Activated CD8-positive, alpha-beta T cell treated with anti-CD3 and anti-CD28 coated beads for 36 hours (primary cell): ENCODE measurements around the gene USP36. TPM values are rescaled to one million over a fixed set of nuclear protein-coding genes. Genes with fewer than 3 reads are reported as not detected.

Experiments used
- ATAC-seq: fragments of 200-7000 bp; cut with Tn5 transposase; one replicate; pipeline ENCODE4 v1.10.0; 2021; ENCODE audit warnings: mild to moderate bottlenecking, moderate library complexity
- CTCF ChIA-PET: fragments of 350-600 bp; sonication (Branson Sonifier 250); formaldehyde crosslinking; loops from one replicate; lab custom pipeline; 2021; ENCODE audit warnings: antibody characterized with exemption; lab: Charles Lee
- POLR2A ChIA-PET: fragments of 350-600 bp; sonication (Branson Sonifier 250); formaldehyde crosslinking; loops from one replicate; lab custom pipeline; 2021; ENCODE audit warnings: antibody characterized with exemption; lab: Charles Lee
- DNase-seq: peaks from one replicate; pipeline ENCODE4 v3.0.0-alpha.2; 2020
- H3K27ac Mint-ChIP-seq: one replicate; pipeline ENCODE4 v1.8.0; 2021; ENCODE audit warnings: mild to moderate bottlenecking, mixed read lengths
- H3K27me3 Mint-ChIP-seq: one replicate; pipeline ENCODE4 v1.8.0; 2021; ENCODE audit warnings: mixed read lengths
- H3K36me3 Mint-ChIP-seq: one replicate; pipeline ENCODE4 v1.8.0; 2021; ENCODE audit warnings: low read depth, mixed read lengths
- H3K4me1 Mint-ChIP-seq: one replicate; pipeline ENCODE4 v1.8.0; 2021; ENCODE audit warnings: low read depth, mixed read lengths
- H3K4me3 Mint-ChIP-seq: one replicate; pipeline ENCODE4 v1.8.0; 2021; ENCODE audit warnings: mild to moderate bottlenecking, moderate library complexity, mixed read lengths
- H3K9me3 Mint-ChIP-seq: one replicate; pipeline ENCODE4 v1.8.0; 2021; ENCODE audit warnings: mixed read lengths
- CTCF ChIP-seq: fragments of 200-600 bp; IDR thresholded peaks from one replicate; pipeline ENCODE4 v1.8.0; 2022; ENCODE audit warnings: antibody characterized with exemption, mild to moderate bottlenecking
- intact Hi-C: fragments of 100-400 bp; cut with micrococcal nuclease; formaldehyde crosslinking; loops from one replicate; pipeline ENCODE4 v1.10.0; 2022
- total RNA-seq, 2 experiments: library from RNA; stranded (reverse); gene quantifications; one replicate each; pipeline ENCODE4 v1.2.3, GENCODE V29; 2021

The USP36 gene
- total RNA-seq, 2 experiments from 2014 or later: 86.3 to 93.2 TPM

GRCh38 chr17:78802008-78802407 lies 38.6 kb downstream of the USP36 start:
- ChIA-PET CTCF (interaction anchor here (4.4 kb wide), 1 partner anchor 13 kb away, joined by 15 read pairs; no protein-coding TSS in a partner anchor), POLR2A (interaction anchor here (0.6 to 1.9 kb wide), 4 partner anchors 11 to 73 kb away, joined by 3 to 6 read pairs (median 4); no protein-coding TSS in a partner anchor)
- H3K27ac Mint-ChIP-seq: no peak overlapping the region
- intact Hi-C loops: no loop called here
- no peak for TF ChIP-seq CTCF
- no peaks in the 10 kb centered on the region for H3K9me3 Mint-ChIP-seq
- no peak overlapping the region for H3K4me3 Mint-ChIP-seq
- DNase-seq (no peak), ATAC-seq (no peak)
- H3K4me1 Mint-ChIP-seq: peaks cover 60% of the 10 kb centered on the region
- peaks cover 76% of the 10 kb centered on the region for H3K36me3 Mint-ChIP-seq
- no peaks in the 10 kb centered on the region for H3K27me3 Mint-ChIP-seq

DNA sequence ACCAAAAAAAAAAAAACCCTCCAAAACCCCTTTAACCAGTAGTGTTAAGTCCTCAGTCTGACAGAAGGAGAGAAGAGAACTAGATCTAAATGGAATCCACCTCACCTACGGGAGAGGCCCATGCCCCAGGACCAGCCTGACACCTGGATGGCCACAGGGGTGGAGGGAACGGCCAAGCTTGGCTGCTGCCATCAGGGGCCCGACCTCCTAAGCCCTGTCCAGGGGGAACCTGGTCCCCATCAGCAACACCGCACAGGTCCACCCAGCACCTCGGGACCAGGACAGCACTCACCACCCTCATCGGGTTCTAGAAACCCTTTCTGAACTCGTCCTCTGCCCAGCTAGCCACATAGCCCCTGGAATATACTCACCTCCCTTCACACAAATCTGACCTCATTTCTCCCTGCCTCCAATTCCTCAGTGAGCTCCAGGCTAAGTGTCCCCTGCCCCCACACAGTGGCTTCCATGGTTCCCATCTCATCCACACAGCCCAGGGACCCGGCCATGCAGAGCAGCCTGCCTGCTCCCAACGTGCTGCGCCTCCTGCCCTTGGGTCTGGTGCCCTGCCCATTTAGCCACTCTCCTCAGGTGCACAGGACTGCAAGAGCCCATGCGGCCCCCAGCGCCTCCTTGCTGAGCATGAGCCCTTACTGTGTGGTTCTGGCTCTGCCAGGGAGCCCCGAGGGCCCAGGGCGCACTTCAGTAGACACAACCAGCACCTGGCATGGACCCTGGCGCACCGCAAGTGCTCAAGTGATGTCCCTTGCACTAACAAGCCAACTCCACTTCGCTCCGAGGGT lies 40.3 kb downstream of the USP36 start:
- Mint-ChIP-seq H3K27me3 (no peaks in the 10 kb centered on the region), H3K4me1 (peaks cover 44% of the 10 kb centered on the region), H3K9me3 (no peaks in the 10 kb centered on the region), H3K27ac (no peak overlapping the region), H3K4me3 (no peak overlapping the region), H3K36me3 (peaks cover 77% of the 10 kb centered on the region)
- ATAC-seq (no peak), DNase-seq (no peak)
- intact Hi-C loops: no loop called here
- TF ChIP-seq CTCF: no peak
- ChIA-PET POLR2A (interaction anchor here (0.6 to 2.8 kb wide), 6 partner anchors 11 to 85 kb away, joined by 3 to 12 read pairs (median 4); no protein-coding TSS in a partner anchor), CTCF (interaction anchor here (1.3 to 4.4 kb wide), 2 partner anchors 11 to 84 kb away, joined by 3 to 15 read pairs; no protein-coding TSS in a partner anchor)

- DNase-seq (peak; percentile 33), ATAC-seq (peak; percentile 52)
- Mint-ChIP-seq H3K9me3 (no peaks in the 10 kb centered on the region), H3K27ac (peak overlapping the region; percentile 80), H3K27me3 (no peaks in the 10 kb centered on the region), H3K4me1 (peaks cover 36% of the 10 kb centered on the region), H3K36me3 (peaks cover 78% of the 10 kb centered on the region), H3K4me3 (no peak overlapping the region)
- TF ChIP-seq CTCF: peak; percentile 33
- POLR2A ChIA-PET: interaction anchor here (0.9 to 2.8 kb wide), 4 partner anchors 9 to 84 kb away, joined by 3 to 12 read pairs (median 4); no protein-coding TSS in a partner anchor
- intact Hi-C loops: no loop called here
- CTCF ChIA-PET: interaction anchor here (0.5 to 4.4 kb wide), 11 partner anchors 9 to 84 kb away, joined by 3 to 15 read pairs (median 3); no protein-coding TSS in a partner anchor
Observed at GRCh38 chr17:78798695-78799559, 41.7 kb downstream of the USP36 start.

GRCh38 chr17:78797691-78798585 lies 42.7 kb downstream of the USP36 start:
- Mint-ChIP-seq H3K4me3 (no peak overlapping the region), H3K36me3 (peaks cover 75% of the 10 kb centered on the region), H3K27ac (peak overlapping the region; percentile 41), H3K27me3 (no peaks in the 10 kb centered on the region), H3K4me1 (peaks cover 28% of the 10 kb centered on the region), H3K9me3 (no peaks in the 10 kb centered on the region)
- intact Hi-C loops: no loop called here
- no peak for TF ChIP-seq CTCF
- POLR2A ChIA-PET: interaction anchor here (0.7 to 2.8 kb wide), 2 partner anchors 11 to 13 kb away, joined by 3 to 12 read pairs; no protein-coding TSS in a partner anchor
- CTCF ChIA-PET: interaction anchor here (1.0 to 4.4 kb wide), 3 partner anchors 8 to 62 kb away, joined by 3 to 15 read pairs (median 4); no protein-coding TSS in a partner anchor
- DNase-seq (no peak), ATAC-seq (no peak)
